Colon (tissue), 2 donors: Measurements from ENCODE around the gene CAMK2G.
"Not testable (repeated sequence)": the region's sequence is repeated elsewhere in the genome, so short reads cannot be mapped to it uniquely, and the experiment has no call there.

Source experiments
- FAIRE-seq: peaks from 2 replicates; lab custom pipeline; 2012; peaks lifted over from hg19 to GRCh38; lab: Jason Lieb, UNC
- donor health status: control.
- donor health status: control.

CAMK2G gene

DNA sequence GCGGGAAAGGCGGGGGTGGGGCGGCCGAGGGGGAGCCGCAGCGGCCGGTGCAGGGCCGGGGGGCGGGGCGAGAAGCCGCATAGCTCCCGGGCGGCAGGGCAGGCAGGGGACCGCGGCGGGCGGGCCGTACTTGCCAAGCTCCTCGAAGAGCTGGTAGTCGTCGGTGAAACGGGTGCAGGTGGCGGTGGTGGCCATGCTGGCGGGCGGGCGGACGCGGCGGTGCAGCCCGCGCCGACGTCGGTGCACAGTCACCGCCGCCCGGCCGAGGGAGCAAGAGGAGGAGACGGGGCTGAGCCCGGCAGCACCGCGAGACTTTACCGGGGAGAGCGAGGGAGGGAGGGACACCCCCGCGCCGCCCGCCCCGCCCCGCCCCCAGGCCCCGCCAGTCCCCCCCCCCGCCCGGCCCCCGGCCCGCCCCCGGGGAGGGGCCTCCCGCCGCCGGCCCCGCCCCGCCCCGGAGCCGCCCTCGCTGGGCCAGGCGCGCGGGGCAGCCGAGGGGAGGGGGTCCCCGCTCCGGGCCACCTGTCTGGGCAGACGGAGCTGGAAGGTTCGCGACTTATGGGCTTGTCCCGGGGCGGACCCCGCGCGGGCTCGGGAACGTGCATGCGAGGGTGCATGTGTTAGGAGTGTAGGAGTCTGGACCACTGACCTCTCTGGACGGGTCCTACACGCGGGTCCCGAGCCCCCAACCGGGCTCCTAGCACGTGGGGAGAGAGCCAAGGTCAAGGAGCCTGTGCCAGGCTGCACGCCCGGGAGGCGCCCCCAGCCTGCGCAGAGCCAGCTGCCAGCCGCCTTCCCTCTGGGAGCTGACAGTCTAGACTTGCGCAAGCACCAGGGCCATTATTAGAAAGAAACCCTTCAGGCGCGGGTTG, at the start of gene CAMK2G:
CAMK2G (minus strand) TSS at position 289 of the 872 bp plus-strand sequence; CDS start at position 195, 94 bp downstream.
- no peak for FAIRE-seq

DNA sequence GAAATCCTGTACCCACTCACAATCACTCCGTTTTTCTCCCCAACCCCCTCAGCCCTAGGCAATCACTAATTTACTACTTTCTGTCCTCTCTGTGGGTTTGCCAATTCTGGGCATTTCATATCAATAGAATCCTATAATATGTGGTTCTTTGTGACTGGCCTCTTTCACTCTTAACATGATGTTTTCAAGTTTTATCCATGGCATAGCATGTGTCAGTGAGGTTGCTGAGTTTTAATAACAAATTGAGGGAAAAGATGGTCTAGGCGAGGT, 48.4 kb upstream of the CAMK2G start:
- no peak for FAIRE-seq

DNA sequence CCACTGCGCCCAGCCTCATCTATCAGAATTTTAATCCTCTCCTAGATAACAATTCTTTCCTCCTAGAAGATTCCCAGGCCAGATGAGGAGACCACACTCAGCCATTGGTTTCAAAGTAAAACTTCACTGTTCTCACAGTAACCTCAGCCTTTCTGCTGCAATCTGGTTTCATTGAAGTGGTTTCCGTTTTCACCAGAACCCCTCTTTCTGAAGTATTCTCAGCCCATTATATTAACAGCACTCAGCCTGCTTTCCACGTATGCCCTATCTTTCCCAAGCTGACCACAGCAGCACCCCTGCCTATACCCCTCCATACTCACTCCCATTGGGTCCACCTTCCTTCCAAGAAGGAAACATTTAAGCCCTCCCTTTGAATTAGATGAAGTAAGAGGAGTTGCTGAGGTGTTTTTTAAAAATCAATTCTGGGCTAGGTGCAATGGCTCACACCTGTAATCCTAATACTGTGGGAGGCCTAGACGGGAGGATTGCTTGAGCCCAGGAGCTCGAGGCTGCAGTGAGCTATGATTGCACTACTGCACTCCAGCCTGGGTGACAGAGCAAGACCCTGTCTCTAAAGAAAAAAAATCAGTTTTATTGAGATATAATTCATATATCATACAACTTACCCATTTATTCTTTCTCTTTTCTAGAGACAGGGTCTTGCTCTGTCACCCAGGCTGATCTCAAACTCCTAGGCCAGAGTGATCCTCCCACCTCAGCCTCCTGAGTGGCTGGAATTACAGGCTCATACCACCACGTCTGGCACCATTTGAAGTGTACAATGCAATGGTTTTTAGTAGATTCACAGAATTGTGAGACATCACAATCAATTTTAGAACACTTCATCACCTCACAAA, 47.9 kb upstream of the CAMK2G start:
- no peak for FAIRE-seq

DNA sequence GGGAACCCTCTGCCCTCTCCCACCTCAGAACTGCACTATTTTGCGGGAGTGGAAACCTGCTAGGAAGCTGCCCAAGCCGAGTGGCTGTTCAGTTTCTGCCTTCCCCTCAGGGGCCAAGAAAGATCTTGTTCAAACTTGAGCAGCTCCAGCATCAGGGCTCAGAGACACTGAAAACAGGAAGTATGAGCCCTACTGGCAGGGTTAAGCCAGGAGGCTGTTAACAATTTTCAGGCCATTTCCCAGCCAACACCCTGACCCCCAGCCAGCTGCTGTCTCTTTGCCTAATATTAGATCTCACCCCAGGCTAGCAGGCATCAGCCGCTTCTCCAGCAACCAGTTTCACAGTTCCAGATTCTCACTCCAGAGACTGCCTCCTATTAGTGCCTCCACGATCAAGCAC, 45.7 kb upstream of the CAMK2G start:
- no peak for FAIRE-seq

DNA sequence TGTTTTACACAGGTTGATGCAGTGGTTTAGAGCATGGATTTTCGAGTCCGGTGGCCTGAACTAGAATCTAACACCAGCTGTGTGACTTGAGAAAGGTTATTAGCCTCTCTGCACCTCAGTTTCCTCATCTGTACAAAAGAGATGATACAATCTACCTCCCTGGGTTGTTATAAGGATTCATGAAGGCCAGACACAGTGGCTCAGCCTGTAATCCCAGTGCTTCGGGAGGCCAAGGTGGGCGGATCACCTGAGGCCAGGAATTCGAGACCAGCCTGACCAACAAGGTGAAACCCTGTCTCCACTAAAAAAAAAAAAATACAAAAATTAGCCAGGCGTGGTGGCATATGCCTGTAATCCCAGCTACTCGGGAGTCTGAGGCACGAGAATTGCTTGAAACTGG, 45.1 kb upstream of the CAMK2G start:
- FAIRE-seq = not testable (repeated sequence)

DNA sequence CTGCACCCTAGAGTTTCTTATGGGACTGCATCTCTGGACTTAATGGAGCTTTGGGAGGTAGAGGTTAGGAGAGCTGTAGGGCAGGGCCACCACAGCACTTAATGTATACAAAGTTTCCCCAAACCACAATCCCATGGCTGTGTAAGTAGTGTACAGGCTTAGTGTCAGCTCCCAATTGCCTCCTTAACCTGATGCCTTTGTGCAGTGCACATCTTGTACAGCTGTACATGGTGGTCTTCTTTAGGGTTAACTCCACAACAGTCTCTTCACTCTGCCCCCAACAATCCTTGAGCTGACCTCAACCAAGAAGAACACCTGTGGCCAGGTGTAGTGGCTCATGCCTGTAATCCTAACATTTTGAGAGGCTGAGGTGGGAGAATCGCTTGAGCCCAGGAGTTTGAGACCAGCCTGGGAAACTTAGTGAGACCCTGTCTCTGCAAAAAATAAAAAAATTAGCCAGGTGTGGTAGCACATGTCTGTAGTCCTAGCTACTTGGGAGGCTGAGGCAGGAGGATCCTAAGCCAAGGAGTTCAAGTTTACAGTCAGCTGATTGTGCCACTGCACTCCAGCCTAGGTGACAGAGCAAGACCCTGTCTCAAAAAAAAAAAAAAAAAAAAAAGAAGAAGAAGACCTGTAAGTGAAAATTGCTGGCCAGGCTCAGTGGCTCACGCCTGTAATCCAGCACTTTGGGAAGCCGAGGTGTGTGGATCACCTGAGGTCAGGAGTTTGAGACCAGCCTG, 43.4 kb upstream of the CAMK2G start:
- FAIRE-seq = no peak

DNA sequence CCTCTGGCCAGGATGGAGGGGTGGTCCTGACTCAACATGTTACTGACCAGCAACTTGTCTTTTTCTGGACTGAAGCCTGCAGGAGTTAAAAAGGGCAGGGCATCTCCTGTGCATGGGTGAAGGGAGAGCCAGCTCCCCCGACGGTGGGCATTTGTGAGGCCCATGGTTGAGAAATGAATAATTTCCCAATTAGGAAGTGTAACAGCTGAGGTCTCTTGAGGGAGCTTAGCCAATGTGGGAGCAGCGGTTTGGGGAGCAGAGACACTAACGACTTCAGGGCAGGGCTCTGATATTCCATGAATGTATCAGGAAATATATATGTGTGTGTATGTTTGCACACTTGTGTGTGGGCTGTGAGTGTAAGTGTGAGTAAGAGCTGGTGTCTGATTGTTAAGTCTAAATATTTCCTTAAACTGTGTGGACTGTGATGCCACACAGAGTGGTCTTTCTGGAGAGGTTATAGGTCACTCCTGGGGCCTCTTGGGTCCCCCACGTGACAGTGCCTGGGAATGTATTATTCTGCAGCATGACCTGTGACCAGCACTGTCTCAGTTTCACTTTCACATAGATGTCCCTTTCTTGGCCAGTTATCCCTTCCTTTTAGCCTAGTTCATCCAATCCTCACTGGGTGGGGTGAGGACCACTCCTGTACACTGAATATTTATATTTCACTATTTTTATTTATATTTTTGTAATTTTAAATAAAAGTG, 42.6 kb upstream of the CAMK2G start:
- no peak for FAIRE-seq

DNA sequence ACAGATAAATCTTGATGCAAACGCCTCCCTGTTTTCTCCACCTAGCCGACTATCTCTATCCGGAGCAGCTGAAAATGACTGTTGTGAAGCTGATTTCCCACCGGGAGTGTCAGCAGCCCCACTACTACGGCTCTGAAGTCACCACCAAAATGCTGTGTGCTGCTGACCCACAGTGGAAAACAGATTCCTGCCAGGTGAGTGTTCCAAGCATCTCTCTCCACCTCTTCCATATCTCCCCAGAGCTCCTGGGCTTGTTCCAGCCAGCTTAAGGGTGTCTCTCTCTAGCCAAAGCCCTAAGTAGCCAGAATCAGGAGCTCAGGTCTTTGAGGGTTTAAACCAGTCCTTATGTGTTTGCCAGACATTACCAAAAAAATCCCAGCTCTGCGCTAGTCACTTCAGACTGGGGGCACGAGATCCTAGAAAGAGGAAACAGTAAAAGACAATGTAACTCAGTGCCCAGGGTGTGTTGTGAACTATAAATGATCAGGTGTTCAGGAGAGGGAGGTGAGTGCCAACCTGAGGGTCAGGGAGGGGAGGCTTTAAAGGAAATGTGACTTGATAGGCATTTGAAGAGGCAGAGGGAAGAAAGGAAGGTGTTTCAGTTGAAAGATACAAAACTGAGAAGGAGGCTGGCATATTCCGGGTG, 41.0 kb upstream of the CAMK2G start:
- FAIRE-seq = no peak

DNA sequence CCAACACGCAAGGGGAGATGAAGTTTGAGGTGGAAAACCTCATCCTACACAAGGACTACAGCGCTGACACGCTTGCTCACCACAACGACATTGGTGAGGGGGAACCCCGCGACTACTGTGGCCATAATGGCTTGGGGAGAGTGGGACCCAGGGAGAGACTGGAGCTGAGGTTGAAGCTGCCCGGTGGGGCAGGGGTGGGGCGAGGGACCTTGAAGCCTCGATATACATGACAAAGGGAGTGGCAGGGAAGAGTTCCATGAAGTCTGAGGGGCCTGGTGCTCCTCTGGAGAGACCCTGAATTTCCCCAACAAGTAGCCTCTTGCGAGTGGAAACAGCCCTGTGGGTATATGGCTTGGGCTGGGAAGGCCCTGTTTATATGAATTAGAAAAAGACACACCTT, 39.7 kb upstream of the CAMK2G start:
- no peak for FAIRE-seq

DNA sequence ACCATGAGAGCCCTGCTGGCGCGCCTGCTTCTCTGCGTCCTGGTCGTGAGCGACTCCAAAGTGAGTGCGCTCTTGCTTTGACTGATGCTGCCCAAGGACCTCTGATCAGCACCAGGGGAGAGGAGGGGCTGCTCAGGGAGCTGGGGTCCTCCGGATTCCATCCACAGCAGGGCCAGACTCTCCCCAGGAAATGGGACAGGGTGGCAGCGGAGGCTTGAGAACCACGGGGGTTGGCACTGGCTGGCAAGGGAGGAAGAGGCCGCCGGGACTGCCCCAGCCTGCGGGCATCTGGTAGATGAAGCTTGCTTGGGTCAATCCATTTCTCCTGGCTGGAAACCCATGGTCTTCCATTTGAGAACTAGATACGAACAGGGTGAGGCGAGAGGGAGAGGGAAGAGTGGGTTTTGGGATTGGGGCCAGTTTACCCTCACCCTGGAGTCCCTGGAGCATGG, 37.2 kb upstream of the CAMK2G start:
- no peak for FAIRE-seq

DNA sequence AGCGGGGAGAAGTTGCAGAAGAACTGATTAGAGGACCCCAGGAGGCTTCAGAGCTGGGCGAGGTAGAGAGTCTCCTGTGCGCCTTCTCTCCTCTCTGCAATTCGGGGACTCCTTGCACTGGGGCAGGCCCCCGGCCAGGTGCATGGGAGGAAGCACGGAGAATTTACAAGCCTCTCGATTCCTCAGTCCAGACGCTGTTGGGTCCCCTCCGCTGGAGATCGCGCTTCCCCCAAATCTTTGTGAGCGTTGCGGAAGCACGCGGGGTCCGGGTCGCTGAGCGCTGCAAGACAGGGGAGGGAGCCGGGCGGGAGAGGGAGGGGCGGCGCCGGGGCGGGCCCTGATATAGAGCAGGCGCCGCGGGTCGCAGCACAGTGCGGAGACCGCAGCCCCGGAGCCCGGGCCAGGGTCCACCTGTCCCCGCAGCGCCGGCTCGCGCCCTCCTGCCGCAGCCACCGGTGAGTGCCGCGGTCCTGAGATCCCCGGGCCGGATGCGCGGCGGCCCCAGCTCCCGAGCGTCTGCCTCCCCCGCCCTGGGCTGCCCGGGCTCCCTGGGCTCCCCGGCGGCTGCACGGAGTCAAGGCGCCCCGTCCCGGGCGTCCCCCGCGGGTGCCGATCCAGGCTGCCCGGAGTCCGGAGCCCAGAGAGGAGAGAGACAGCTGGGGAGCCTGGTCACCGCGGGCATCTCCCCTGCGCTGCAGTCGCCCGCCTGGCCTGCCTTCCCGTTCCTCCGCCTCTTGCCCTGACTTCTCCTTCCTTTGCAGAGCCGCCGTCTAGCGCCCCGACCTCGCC, 36.6 kb upstream of the CAMK2G start, which contains the start of gene PLAU:
PLAU (plus strand) TSS at position 369 of the 789 bp plus-strand sequence. CDS start 424 bp downstream, outside the sequence.
- no peak for FAIRE-seq

DNA sequence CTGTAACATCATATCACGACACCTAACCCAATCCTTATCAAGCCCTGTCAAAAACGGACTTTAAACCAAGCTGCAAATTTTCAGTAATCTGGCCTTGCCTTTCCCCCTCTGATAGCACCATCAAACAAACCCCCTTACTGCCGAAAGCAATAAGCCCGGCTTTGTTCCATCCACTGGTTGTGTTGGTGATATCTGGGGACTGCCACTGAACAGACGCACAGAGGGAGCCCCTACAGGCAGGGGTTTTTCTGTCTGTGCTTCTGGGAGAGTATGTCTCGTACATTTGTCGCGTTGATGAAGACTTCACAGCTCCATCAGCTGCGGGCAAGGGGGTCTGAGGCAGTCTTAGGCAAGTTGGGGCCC, 36.0 kb upstream of the CAMK2G start:
- no peak for FAIRE-seq

DNA sequence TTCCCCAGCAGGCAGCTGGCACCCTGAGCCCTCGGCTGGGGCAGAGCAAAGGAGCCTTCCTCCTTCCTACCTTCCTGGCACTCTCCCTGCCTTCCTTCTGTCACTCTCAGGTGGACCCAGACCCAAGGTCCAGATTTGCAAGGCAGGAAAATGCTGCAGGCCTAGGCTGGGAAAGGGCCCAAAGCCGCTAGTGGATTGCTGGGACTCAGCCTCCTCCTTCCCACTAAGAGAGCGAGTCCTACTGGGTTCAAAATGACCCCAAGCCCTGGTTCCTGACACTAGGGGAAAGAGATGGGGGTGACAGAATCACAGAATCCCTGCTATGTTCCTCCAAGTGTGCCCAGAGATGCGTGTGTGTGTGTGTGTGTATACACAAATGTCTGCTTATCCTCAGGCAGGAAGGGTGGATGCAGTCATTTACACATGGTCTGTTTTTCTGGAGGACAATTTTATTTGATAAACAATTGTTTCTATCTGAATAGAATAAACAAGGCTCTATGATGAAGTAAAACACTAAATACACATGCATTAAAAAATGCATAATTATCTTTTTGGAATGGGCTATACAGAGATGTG, 35.3 kb upstream of the CAMK2G start:
- no peak for FAIRE-seq

DNA sequence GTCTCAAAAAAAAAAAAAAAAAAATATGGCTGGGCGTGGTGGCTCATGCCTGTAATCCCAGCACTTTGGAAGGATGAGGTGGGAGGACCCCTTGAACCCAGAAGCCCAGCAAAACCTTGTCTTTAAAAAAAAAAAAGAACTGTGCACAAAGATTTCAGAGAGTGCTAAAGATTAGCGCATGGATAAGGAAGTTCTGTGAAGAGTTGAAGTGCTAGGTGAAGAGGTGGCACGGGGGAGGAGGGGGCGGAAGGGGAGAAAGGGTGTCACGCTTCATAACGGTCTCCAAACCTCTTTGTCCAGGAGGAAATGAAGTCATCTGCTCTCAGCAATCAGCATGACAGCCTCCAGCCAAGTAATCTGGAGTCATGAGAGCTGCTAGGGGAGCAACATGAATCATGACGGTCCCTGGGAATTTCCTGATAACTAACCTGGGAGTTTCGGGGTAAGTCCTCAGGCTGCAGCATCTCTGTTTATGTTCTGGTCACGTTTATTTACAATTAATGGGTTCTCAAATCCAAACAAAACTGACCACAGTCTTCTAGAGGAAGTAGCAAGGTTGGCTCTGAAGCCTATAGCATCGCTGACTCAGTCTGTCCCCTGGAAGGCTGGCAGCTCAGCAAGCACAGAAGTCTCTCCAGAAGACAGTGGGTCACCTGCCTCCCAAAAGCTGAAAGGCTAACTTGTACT, 34.6 kb upstream of the CAMK2G start:
- no peak for FAIRE-seq

DNA sequence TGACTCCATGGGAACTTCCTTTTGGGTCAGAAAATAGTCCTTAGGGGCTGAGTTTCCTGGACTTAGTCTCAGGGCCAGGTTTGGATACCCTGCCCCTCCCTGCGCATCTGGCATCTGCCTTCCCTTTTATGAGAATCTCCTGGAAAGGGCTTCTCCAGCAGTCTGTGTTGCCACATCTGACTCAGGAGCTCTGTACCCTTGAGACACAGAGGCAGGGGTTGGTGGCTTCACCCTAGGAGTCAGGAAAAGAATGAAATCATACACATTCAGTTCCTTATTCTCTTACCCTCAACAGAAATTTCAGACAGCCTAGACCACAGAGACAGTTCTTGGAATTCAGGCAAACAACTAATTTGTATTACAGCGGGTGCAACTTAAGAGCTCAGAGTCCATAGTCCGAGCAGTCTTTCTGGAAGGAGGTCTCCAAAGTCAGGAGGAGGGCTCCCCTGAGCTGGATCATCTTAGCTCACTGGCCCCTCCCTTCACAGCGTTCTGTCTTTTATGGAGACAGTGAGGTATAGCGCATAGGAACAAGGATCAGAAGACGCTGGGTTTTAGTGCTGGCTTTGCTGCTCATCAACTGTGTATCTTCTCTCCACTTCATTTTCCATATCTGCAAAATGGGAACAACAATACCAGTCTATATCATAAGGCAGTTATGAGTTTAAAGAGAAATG, 33.6 kb upstream of the CAMK2G start:
- no peak for FAIRE-seq

DNA sequence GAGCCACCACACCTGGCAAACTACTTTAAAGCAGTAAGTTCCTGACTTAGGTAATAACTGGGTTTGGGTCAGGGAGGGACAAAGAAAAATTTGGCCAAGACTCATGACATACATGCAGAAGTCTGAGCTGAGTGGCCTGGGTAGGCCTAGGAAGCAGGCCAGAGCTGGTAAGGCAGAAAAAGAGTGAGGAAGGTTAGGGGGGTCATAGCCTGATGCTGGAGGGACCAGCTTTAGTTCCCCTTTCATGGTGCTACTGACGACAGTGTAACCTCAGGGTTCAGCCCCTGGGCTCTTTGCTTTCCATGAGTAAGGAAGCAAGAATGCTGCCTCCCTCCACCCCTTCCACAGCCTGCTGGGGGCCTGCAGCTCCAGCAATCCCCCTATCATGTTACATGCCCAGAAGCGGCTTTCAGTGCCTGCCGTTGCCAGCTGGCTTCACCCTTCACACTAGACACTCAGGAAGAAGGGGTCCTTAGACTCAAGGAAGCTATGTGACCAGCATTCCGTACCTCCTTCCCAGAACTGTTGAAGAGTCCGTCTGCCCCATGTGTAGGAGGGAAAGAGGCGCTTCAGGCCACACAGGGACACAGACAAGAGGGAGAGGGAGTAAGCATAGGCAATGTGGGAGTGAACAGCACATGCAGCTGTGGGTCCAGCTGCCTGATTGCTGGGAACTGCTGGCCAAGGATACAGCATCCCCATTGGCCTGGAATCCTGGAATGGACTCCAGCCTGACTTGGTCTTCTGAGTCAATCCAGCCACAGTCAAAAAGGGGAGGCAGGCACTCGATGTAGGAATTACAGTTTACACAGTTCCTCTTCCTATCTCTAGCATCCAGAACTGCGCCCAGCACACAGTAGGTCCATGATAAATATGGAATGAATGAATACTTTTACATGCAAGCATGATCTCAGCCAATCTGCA, 32.4 kb upstream of the CAMK2G start:
- no peak for FAIRE-seq

DNA sequence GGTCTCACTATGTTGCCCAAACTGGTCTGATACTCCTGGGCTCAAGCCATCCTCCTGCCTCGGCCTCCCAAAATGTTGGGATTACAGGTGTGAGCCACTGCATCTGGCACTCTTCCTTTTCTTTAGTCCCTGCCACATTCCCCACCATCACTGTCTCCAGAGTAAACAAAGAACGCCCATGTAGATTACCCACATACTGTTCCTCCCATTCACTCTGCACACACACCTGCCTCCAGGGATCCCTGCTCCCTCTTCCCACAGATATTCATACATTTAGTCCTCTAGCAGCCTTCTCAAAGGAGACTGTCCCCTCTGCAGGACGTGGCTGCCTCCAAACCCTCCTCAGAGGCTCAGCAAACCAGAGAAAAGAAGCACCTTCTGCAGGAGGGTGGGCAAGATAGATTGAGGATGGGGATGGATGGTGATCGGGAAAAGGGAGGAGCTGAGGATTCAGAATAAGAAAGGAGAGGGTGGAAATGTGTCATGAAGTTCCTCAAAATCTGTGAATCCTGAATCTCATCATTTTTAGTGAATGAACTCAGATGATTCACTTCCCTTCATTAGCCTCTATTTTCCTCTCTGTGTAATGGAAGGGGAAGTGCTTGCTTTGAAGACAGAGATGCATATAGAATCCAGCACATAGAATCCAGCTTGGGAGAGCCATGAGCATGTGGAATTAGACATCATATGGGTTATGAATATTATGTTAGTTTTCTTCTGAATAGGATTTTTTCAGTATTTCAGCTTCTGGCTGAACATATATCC, 31.1 kb upstream of the CAMK2G start:
- no peak for FAIRE-seq
